Keratinocyte (primary cell): ENCODE results near the gene COL16A1. TPM values are rescaled to one million over a fixed set of nuclear protein-coding genes. Genes with fewer than 3 reads are reported as not detected.

ENCODE experiments used
- DNase-seq: peaks from one replicate; pipeline ENCODE4 v3.0.0-alpha.2; 2011; ENCODE audit warnings: low read depth, missing footprints, low spot score
- FAIRE-seq: peaks from 2 replicates; lab custom pipeline; 2011; peaks lifted over from hg19 to GRCh38; lab: Jason Lieb, UNC
- H2AFZ ChIP-seq: 2 replicates; pipeline ENCODE4 v1.6.0; 2012; ENCODE audit warnings: low read length, control low read depth, inconsistent platforms; ENCODE audit not compliant: control insufficient read depth
- H3K27ac ChIP-seq: 2 replicates; pipeline ENCODE4 v1.5.1; 2011; ENCODE audit warnings: low read length; ENCODE audit not compliant: control insufficient read depth, insufficient read depth
- H3K27me3 ChIP-seq: 3 replicates; pipeline ENCODE4 v1.6.0; 2011; ENCODE audit warnings: low read length; ENCODE audit not compliant: control insufficient read depth, insufficient read depth; ENCODE audit errors: extremely low read depth
- H3K36me3 ChIP-seq, 2 experiments: 2 replicates in 1 of 2; 3 replicates in 1 of 2; pipeline ENCODE4 v1.5.1; 2011; ENCODE audit warnings: low read length in 2 of 2, mild to moderate bottlenecking in 1 of 2; ENCODE audit not compliant: control insufficient read depth in 2 of 2, insufficient read depth in 2 of 2; ENCODE audit errors: extremely low read depth in 1 of 2
- H3K4me1 ChIP-seq: 3 replicates; pipeline ENCODE4 v1.5.1; 2011; ENCODE audit warnings: low read length; ENCODE audit not compliant: control insufficient read depth, insufficient read depth; ENCODE audit errors: extremely low read depth
- H3K4me2 ChIP-seq: 3 replicates; pipeline ENCODE4 v1.6.0; 2011; ENCODE audit warnings: low read depth, low read length; ENCODE audit not compliant: control insufficient read depth, insufficient read depth; ENCODE audit errors: extremely low read depth
- H3K4me3 ChIP-seq, 3 experiments: fragments of 200-600 bp in 1 of 3; sonication (generic) in 1 of 3; 2 replicates in 2 of 3; 3 replicates in 1 of 3; pipeline ENCODE4 v1.5.1; 2011 to 2016; ENCODE audit warnings: low read length in 3 of 3, mild to moderate bottlenecking in 3 of 3, control low read depth in 2 of 3, inconsistent platforms in 1 of 3, low read depth in 1 of 3, mixed read lengths in 1 of 3, mixed run types in 1 of 3, moderate library complexity in 1 of 3; ENCODE audit not compliant: control insufficient read depth in 2 of 3, insufficient read depth in 2 of 3; ENCODE audit errors: extremely low read depth in 1 of 3
- H3K79me2 ChIP-seq: 2 replicates; pipeline ENCODE4 v1.6.0; 2012; ENCODE audit warnings: low read length; ENCODE audit not compliant: control insufficient read depth, insufficient read depth
- H3K9ac ChIP-seq: 3 replicates; pipeline ENCODE4 v1.6.0; 2011; ENCODE audit warnings: low read length; ENCODE audit not compliant: control insufficient read depth, insufficient read depth; ENCODE audit errors: extremely low read depth
- H3K9me1 ChIP-seq: 3 replicates; pipeline ENCODE4 v1.6.0; 2011; ENCODE audit warnings: low read length; ENCODE audit not compliant: control insufficient read depth, insufficient read depth; ENCODE audit errors: extremely low read depth
- H3K9me3 ChIP-seq: 2 replicates; pipeline ENCODE4 v1.5.1; 2012; ENCODE audit warnings: low read depth, low read length; ENCODE audit not compliant: control insufficient read depth
- H4K20me1 ChIP-seq: 3 replicates; pipeline ENCODE4 v1.6.0; 2011; ENCODE audit warnings: low read length; ENCODE audit not compliant: control insufficient read depth, insufficient read depth; ENCODE audit errors: extremely low read depth
- CTCF ChIP-seq, 3 experiments: IDR thresholded peaks in 1 of 3; conservative IDR thresholded peaks in 1 of 3; optimal IDR thresholded peaks in 1 of 3; 2 replicates in 2 of 3; 3 replicates in 1 of 3; pipeline versions ENCODE3 to v1.5.1; 2011; ENCODE audit warnings: low read length in 3 of 3, mild to moderate bottlenecking in 3 of 3, moderate library complexity in 2 of 3, control low read depth in 1 of 3, inconsistent platforms in 1 of 3; ENCODE audit not compliant: insufficient read depth in 2 of 3; ENCODE audit errors: extremely low read depth in 1 of 3
- EZH2 ChIP-seq: IDR thresholded peaks from one replicate; pipeline ENCODE4 v1.6.1; 2012; ENCODE audit warnings: inconsistent platforms, mild to moderate bottlenecking, low read length, moderate library complexity
- dilution Hi-C: fragments of 300-500 bp; cut with MboI; formaldehyde crosslinking; loops from one replicate; pipeline ENCODE4 v1.7.0; 2020; ENCODE audit warnings: low sequenced_read_pairs; ENCODE audit not compliant: extremely low pct_ligation_motif_present
- polyA plus RNA-seq, 5 experiments: library from polyadenylated mRNA; depleted of rRNA in 3 of 5; stranded (reverse) in 3 of 5; stranded (forward) in 1 of 5; unstranded in 1 of 5; fragments of >200 nt; gene quantifications; 1 replicate in 1 of 5; 2 replicates in 3 of 5; 3 replicates in 1 of 5; pipeline versions ENCODE4 v1.2.1 to v1.2.3, GENCODE V29; 2011 to 2012; ENCODE audit warnings: missing spikeins in 2 of 5, low read depth in 1 of 5, low replicate concordance in 1 of 5

COL16A1 gene
- polyA plus RNA-seq, 1 donor (not counting 4 experiments of a cell fraction or from before 2014, with no cell fraction given) = 43.4 TPM

- no peak overlapping the region for H2AFZ ChIP-seq
- no peaks in the 10 kb centered on the region for H3K79me2 ChIP-seq
- FAIRE-seq = no peak
- no peak for DNase-seq
- H3K4me3 ChIP-seq = no peak overlapping the region
- no peaks in the 10 kb centered on the region for H3K9me3 ChIP-seq
- no peak overlapping the region for H3K4me2 ChIP-seq
- H3K27me3 ChIP-seq = peaks cover 5% of the 10 kb centered on the region
- no peaks in the 10 kb centered on the region for H4K20me1 ChIP-seq
- H3K27ac ChIP-seq = no peak overlapping the region
- no peak overlapping the region for H3K9ac ChIP-seq
- no peaks in the 10 kb centered on the region for H3K36me3 ChIP-seq
- no peaks in the 10 kb centered on the region for H3K9me1 ChIP-seq
- H3K4me1 ChIP-seq = peaks cover 8% of the 10 kb centered on the region
- dilution Hi-C loops = no loop called here
- TF ChIP-seq EZH2 (no peak), CTCF (optimal IDR thresholded peaks at IDR 0.05 in 1 of 3, IDR thresholded peaks at IDR 0.05 in 1 of 3, conservative IDR thresholded peaks at IDR 0.05 in 1 of 3; ENCODE audit: extremely low read depth in 1 of 3, insufficient read depth in 2 of 3, low read length in 3 of 3) (no peak)
These were observed 44.5 kb upstream of the COL16A1 start for GRCh38 chr1:31748365-31748764.

- Histone ChIP-seq H3K36me3 (no peaks in the 10 kb centered on the region), H3K9me1 (no peaks in the 10 kb centered on the region), H3K4me1 (peaks cover 6% of the 10 kb centered on the region), H3K4me2 (no peak overlapping the region), H3K79me2 (no peaks in the 10 kb centered on the region), H3K4me3 (no peak overlapping the region), H3K9me3 (no peaks in the 10 kb centered on the region), H2AFZ (no peak overlapping the region), H3K9ac (no peak overlapping the region), H4K20me1 (no peaks in the 10 kb centered on the region), H3K27ac (no peak overlapping the region), H3K27me3 (peaks cover 5% of the 10 kb centered on the region)
- TF ChIP-seq CTCF (optimal IDR thresholded peaks at IDR 0.05 in 1 of 3, IDR thresholded peaks at IDR 0.05 in 1 of 3, conservative IDR thresholded peaks at IDR 0.05 in 1 of 3; ENCODE audit: extremely low read depth in 1 of 3, insufficient read depth in 2 of 3, low read length in 3 of 3) (no peak), EZH2 (no peak)
- dilution Hi-C loops = no loop called here
- no peak for FAIRE-seq
- no peak for DNase-seq
These were observed 43.5 kb upstream of the COL16A1 start for GRCh38 chr1:31747304-31747703.
